Activated CD8-positive, alpha-beta T cell treated with anti-CD3 and anti-CD28 coated beads for 36 hours (primary cell): ENCODE measurements around the gene CCDC149. TPM values are rescaled to one million over a fixed set of nuclear protein-coding genes. Genes with fewer than 3 reads are reported as not detected.

Experiments used
- ATAC-seq: fragments of 200-7000 bp; cut with Tn5 transposase; one replicate; pipeline ENCODE4 v1.10.0; 2021; ENCODE audit warnings: mild to moderate bottlenecking, moderate library complexity
- CTCF ChIA-PET: fragments of 350-600 bp; sonication (Branson Sonifier 250); formaldehyde crosslinking; loops from one replicate; lab custom pipeline; 2021; ENCODE audit warnings: antibody characterized with exemption; lab: Charles Lee
- POLR2A ChIA-PET: fragments of 350-600 bp; sonication (Branson Sonifier 250); formaldehyde crosslinking; loops from one replicate; lab custom pipeline; 2021; ENCODE audit warnings: antibody characterized with exemption; lab: Charles Lee
- DNase-seq: peaks from one replicate; pipeline ENCODE4 v3.0.0-alpha.2; 2020
- H3K27ac Mint-ChIP-seq: one replicate; pipeline ENCODE4 v1.8.0; 2021; ENCODE audit warnings: mild to moderate bottlenecking, mixed read lengths
- H3K27me3 Mint-ChIP-seq: one replicate; pipeline ENCODE4 v1.8.0; 2021; ENCODE audit warnings: mixed read lengths
- H3K36me3 Mint-ChIP-seq: one replicate; pipeline ENCODE4 v1.8.0; 2021; ENCODE audit warnings: low read depth, mixed read lengths
- H3K4me1 Mint-ChIP-seq: one replicate; pipeline ENCODE4 v1.8.0; 2021; ENCODE audit warnings: low read depth, mixed read lengths
- H3K4me3 Mint-ChIP-seq: one replicate; pipeline ENCODE4 v1.8.0; 2021; ENCODE audit warnings: mild to moderate bottlenecking, moderate library complexity, mixed read lengths
- H3K9me3 Mint-ChIP-seq: one replicate; pipeline ENCODE4 v1.8.0; 2021; ENCODE audit warnings: mixed read lengths
- intact Hi-C: fragments of 100-400 bp; cut with micrococcal nuclease; formaldehyde crosslinking; loops from one replicate; pipeline ENCODE4 v1.10.0; 2022
- total RNA-seq, 2 experiments: library from RNA; stranded (reverse); gene quantifications; one replicate each; pipeline ENCODE4 v1.2.3, GENCODE V29; 2021
- TF ChIP-seq, protein P1 (sequence below): fragments of 200-600 bp; IDR thresholded peaks from one replicate; pipeline ENCODE4 v1.8.0; 2022; ENCODE audit warnings: antibody characterized with exemption, mild to moderate bottlenecking

Gene CCDC149
- not detected for total RNA-seq

DNA sequence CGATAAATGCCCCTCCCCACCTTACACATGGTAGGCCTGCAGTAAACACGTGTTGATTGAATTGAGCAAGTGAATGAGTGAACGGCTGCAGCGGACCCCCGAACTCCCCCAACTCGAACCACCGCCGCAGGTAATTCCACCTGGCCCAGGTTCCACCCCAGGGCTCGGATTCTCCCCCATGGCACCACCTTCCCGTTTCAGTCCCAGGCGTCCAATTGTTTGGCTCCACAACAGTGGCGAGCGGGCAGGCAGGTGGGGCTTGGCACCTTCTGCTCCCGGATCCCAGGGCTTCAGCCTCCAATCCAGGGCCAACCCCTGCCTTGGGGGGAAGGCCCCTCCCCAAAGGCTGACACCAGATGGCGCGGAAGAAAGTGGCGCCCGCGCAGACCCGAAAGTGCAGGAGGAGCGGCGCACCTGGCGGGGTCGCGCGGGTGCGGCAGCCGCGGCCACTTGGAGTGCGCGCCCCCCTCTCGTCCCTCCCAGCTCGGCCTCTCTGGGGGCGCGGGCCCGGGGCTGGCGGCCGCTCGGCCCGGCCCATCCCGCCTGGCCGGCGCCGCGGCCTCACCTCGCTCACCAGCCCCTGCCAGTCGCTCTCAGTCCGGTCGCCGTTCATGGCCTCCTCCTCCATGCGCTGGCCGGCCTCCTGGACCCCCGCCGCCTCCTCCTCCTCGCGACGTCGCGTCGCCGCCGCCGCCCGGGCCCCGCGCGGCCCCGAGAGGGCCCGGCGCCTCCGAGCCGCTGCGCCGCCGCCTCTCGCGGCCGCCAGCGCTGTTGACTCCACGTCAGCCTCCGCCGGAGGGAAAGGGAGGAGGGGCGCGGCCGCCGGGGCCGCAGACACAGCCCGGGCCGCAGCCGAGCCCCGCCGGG lies at the start of gene CCDC149:
Gene CCDC149, minus strand, starts transcription at position 791 of the 867 bp plus-strand sequence. Its CDS starts 178 bp downstream, at position 613.
- Mint-ChIP-seq H3K27ac (no peak within 1 kb of the TSS), H3K36me3 (no peaks in the 10 kb centered on the region), H3K4me1 (peaks cover 2% of the 10 kb centered on the region), H3K9me3 (peaks cover 7% of the 10 kb centered on the region), H3K4me3 (no peak within 1 kb of the TSS), H3K27me3 (peaks cover 35% of the 10 kb centered on the region)
- no peak for ATAC-seq
- POLR2A ChIA-PET: no interaction called here
- CTCF ChIA-PET: no interaction called here
- TF ChIP-seq, protein P1, sequence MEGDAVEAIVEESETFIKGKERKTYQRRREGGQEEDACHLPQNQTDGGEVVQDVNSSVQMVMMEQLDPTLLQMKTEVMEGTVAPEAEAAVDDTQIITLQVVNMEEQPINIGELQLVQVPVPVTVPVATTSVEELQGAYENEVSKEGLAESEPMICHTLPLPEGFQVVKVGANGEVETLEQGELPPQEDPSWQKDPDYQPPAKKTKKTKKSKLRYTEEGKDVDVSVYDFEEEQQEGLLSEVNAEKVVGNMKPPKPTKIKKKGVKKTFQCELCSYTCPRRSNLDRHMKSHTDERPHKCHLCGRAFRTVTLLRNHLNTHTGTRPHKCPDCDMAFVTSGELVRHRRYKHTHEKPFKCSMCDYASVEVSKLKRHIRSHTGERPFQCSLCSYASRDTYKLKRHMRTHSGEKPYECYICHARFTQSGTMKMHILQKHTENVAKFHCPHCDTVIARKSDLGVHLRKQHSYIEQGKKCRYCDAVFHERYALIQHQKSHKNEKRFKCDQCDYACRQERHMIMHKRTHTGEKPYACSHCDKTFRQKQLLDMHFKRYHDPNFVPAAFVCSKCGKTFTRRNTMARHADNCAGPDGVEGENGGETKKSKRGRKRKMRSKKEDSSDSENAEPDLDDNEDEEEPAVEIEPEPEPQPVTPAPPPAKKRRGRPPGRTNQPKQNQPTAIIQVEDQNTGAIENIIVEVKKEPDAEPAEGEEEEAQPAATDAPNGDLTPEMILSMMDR: no peak
- peak; percentile 3 for DNase-seq
- intact Hi-C loops: no loop called here

DNA sequence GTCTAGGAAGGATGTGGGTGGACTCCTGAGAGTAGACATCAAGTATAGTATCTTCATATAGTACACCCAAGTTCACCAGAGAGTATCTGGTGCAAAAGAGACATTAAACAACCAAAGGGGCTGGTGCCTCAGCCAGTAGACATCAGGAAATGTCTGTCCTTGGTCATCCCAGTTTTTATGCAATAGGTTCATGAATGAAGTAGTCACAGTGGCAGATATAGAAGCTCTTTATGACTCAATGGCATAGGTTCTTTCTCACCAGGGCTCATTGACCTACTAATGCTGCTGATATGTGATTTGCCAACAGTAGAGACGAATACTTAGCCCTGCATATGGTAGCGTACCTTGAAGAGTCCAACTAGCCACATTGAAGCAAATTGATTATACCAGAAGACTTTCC lies 45.0 kb upstream of the CCDC149 start:
- H3K9me3 Mint-ChIP-seq: peaks cover 9% of the 10 kb centered on the region
- DNase-seq: no peak
- no peak overlapping the region for H3K4me3 Mint-ChIP-seq
- no peak for ATAC-seq
- CTCF ChIA-PET: no interaction called here
- H3K4me1 Mint-ChIP-seq: no peaks in the 10 kb centered on the region
- TF ChIP-seq, protein P1: no peak
- H3K27me3 Mint-ChIP-seq: peaks cover 5% of the 10 kb centered on the region
- POLR2A ChIA-PET: no interaction called here
- H3K27ac Mint-ChIP-seq: no peak overlapping the region
- H3K36me3 Mint-ChIP-seq: peaks cover 3% of the 10 kb centered on the region
- intact Hi-C loops: no loop called here

DNA sequence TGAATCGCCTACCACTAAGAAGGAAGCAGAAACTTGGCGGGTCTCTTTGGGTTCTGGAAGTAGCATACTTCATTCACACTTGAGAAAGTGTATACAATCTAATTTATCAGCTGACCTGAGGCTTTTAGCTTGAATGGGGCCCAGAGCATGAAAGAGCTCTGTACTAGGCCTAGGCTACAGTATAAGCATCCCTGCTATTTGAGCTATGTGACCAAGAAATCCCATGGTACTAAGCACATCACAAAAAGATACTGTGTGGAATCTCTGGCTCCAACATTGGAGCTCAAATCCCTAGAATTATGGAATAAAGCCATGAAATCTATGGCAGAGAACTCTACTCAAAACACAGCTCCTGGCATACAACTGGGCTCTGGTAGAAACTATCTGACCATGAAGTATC lies 43.9 kb upstream of the CCDC149 start:
- ATAC-seq (no peak), DNase-seq (no peak)
- Mint-ChIP-seq H3K36me3 (peaks cover 3% of the 10 kb centered on the region), H3K27ac (no peak overlapping the region), H3K9me3 (peaks cover 8% of the 10 kb centered on the region), H3K4me3 (no peak overlapping the region), H3K4me1 (no peaks in the 10 kb centered on the region), H3K27me3 (peaks cover 7% of the 10 kb centered on the region)
- POLR2A ChIA-PET: no interaction called here
- intact Hi-C loops: no loop called here
- CTCF ChIA-PET: interaction anchor here (1.1 kb wide), 1 partner anchor 24 kb away, joined by 3 read pairs; no protein-coding TSS in a partner anchor
- TF ChIP-seq, protein P1: no peak

DNA sequence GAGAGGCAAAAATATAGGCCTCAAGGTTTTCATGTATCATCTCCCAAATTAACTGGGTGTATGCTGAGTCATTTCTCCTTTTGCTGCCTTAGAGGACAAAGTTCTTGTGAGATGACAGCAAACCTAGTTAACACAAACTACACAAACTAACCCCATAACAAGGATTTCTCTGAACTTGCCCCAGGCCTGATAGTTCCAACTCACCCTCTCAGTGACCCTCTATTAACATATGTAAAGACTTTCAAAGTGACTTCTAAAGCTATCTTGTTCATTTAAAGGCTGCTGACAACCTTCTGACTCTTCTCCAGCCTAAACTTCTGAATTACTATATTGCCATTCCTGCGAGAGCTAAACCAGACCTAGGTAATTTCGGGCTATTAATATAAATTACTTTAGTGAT lies 43.2 kb upstream of the CCDC149 start:
- Mint-ChIP-seq H3K27ac (no peak overlapping the region), H3K4me1 (no peaks in the 10 kb centered on the region), H3K36me3 (peaks cover 3% of the 10 kb centered on the region), H3K9me3 (peaks cover 8% of the 10 kb centered on the region), H3K4me3 (no peak overlapping the region), H3K27me3 (peaks cover 7% of the 10 kb centered on the region)
- ChIA-PET POLR2A (no interaction called here), CTCF (interaction anchor here (1.1 kb wide), 1 partner anchor 24 kb away, joined by 3 read pairs; no protein-coding TSS in a partner anchor)
- DNase-seq (no peak), ATAC-seq (no peak)
- intact Hi-C loops: no loop called here
- TF ChIP-seq, protein P1: no peak

DNA sequence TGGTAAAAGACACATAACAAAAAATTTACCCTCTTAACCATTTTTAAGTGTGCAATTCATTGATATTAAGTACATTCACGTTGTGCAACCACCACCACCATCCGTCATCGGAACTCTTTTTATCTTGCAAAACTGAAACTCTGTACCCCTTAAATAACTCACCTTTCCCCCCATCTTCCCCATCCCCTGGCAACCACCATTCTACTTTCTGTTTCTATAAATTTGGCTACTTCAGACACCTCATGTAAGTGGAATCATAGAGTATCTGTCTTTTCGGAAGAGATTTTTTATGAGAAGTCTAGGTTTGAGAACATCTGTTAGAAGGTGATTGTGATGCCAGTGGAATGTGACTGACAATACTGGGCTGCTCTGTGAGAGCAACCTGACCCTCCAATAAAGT lies 39.8 kb upstream of the CCDC149 start:
- ATAC-seq (no peak), DNase-seq (no peak)
- Mint-ChIP-seq H3K36me3 (peaks cover 3% of the 10 kb centered on the region), H3K4me3 (no peak overlapping the region), H3K27me3 (peaks cover 5% of the 10 kb centered on the region), H3K9me3 (peaks cover 8% of the 10 kb centered on the region), H3K4me1 (no peaks in the 10 kb centered on the region), H3K27ac (no peak overlapping the region)
- ChIA-PET POLR2A (no interaction called here), CTCF (no interaction called here)
- intact Hi-C loops: no loop called here
- TF ChIP-seq, protein P1: no peak
